ENCODE measurements around the gene TXNDC8. TPM values are rescaled to one million over a fixed set of nuclear protein-coding genes. Genes with fewer than 3 reads are reported as not detected.
A peak's percentile ranks its signal among the peaks of the same experiment; 100 is the strongest.

Gene TXNDC8
- total RNA-seq, 4 donors from 2014 or later, result not detected

DNA sequence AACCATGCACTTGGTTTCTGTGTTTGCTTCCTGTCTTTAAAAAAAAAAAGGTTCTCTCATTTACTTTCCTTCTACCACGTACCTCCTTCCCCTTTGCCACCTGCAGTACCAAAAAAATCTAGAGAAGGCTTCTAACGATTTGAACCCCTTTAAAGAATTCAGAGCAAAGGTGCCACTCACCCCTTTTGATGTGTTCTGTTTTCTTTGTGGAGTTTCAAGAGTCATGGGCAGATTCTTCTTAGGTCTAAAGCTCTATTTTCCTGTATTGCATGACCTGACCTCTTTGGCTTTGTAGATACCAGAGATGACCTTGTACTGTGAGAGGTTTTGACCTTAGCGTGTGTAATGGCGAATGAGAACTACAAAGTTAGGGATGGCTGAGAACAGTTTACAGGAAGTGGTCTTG, 29.0 kb downstream of the TXNDC8 start:
- 53 to 54% methylated on average over 3 to 4 of the region's 4 CpGs for WGBS, 2 donors (ENCODE audit: low coverage in 1 of 2)
- TF ChIP-seq, protein P1, sequence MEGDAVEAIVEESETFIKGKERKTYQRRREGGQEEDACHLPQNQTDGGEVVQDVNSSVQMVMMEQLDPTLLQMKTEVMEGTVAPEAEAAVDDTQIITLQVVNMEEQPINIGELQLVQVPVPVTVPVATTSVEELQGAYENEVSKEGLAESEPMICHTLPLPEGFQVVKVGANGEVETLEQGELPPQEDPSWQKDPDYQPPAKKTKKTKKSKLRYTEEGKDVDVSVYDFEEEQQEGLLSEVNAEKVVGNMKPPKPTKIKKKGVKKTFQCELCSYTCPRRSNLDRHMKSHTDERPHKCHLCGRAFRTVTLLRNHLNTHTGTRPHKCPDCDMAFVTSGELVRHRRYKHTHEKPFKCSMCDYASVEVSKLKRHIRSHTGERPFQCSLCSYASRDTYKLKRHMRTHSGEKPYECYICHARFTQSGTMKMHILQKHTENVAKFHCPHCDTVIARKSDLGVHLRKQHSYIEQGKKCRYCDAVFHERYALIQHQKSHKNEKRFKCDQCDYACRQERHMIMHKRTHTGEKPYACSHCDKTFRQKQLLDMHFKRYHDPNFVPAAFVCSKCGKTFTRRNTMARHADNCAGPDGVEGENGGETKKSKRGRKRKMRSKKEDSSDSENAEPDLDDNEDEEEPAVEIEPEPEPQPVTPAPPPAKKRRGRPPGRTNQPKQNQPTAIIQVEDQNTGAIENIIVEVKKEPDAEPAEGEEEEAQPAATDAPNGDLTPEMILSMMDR (IDR thresholded peaks at IDR 0.05), result no peak
- TF ChIP-seq EP300 (IDR thresholded peaks at IDR 0.05) (no peak), POLR2A (IDR thresholded peaks at IDR 0.05) (no peak), POLR2AphosphoS5 (IDR thresholded peaks at IDR 0.05) (no peak)
- no peak for ATAC-seq
- no peaks in the 10 kb centered on the region for H3K4me1 ChIP-seq
- H3K36me3 ChIP-seq, result no peaks in the 10 kb centered on the region
- no peak overlapping the region for H3K27ac ChIP-seq
- H3K27me3 ChIP-seq, result no peaks in the 10 kb centered on the region
- no peaks in the 10 kb centered on the region for H3K9me3 ChIP-seq
- no peak overlapping the region for H3K4me3 ChIP-seq

DNA sequence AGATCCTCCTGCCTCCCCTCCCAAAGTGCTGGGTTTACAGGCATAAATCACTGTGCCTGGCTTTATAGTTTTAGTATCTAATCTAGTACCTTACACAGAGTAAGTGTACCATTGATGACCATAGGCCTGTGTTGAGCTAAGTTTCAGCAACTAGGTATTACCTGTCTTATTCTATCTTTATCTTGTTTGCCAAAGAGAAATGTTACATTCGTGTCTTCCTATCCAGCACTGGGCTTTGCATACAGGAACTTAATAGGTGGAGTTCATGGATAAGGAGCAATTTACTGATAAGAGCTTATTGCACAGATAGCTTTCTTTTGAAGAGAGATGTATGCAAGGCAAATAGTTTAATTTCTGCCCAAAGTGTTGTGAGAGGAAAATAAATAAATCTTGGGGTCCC, 30.5 kb downstream of the TXNDC8 start:
- Histone ChIP-seq H3K4me1 (no peaks in the 10 kb centered on the region), H3K9me3 (no peaks in the 10 kb centered on the region), H3K36me3 (no peaks in the 10 kb centered on the region), H3K27ac (no peak overlapping the region), H3K4me3 (no peak overlapping the region), H3K27me3 (no peaks in the 10 kb centered on the region)
- TF ChIP-seq POLR2AphosphoS5 (IDR thresholded peaks at IDR 0.05), result no peak
- TF ChIP-seq, protein P1 (IDR thresholded peaks at IDR 0.05), result no peak
- TF ChIP-seq POLR2A (IDR thresholded peaks at IDR 0.05), result no peak
- TF ChIP-seq EP300 (IDR thresholded peaks at IDR 0.05), result no peak
- 27 to 83% methylated on average over 1 of the region's 1 CpG for WGBS, 2 donors (ENCODE audit: low coverage in 1 of 2)
- no peak for ATAC-seq

DNA sequence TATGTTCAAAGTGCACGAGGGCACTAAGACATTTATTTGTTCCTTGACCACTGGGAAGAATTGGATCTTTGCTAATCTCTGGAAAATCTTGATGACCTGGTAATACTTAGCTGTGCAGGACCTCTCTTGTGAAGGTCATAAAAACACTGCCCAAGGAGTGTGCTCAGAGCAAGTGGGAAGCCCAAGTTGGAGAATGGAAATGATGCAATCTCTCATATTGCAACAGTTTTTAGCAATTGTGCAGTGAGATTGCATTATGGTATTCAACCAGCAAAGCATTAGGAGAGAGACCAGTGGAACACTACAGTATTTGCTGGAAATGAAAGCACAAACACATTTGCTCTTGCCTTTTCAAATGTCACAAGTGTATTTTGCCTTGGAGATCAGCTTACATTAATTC, 34.5 kb downstream of the TXNDC8 start:
- Histone ChIP-seq H3K4me3 (no peak overlapping the region), H3K27me3 (no peaks in the 10 kb centered on the region), H3K4me1 (no peaks in the 10 kb centered on the region), H3K36me3 (no peaks in the 10 kb centered on the region), H3K9me3 (no peaks in the 10 kb centered on the region), H3K27ac (no peak overlapping the region)
- peak; percentile 19 for ATAC-seq
- WGBS, 2 donors (ENCODE audit: low coverage in 1 of 2), result 64 to 88% methylated on average over 1 of the region's 1 CpG
- no peak for TF ChIP-seq POLR2AphosphoS5 (IDR thresholded peaks at IDR 0.05)
- TF ChIP-seq EP300 (IDR thresholded peaks at IDR 0.05), result no peak
- no peak for TF ChIP-seq POLR2A (IDR thresholded peaks at IDR 0.05)
- TF ChIP-seq, protein P1 (IDR thresholded peaks at IDR 0.05), result no peak

DNA sequence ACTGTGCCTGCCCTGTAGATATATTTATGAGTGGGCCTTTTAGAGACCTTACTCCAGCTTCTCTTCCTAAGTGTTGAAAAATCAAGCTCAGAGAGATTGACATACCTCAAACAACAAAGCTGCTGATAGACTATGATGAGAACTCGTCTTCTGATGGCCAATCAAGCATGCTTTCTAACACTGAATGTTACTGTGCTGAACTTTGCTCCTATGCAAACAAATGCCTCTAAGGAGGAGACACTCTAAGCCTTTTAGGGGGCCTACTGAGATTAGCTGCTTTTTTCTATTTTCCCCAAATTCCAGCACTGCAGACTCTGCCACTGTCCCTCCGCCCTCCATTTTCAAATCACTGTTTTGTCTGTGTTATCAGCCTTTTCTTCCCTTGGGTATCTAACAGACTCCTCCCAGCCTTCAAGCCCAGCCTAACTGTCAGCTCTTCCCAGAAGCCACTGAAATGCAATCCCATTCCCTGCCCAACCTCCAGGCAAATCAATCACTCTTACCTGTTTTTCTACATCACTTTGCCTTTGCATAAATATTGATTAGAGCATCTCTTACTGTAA, 39.5 kb downstream of the TXNDC8 start:
- no peak for ATAC-seq
- TF ChIP-seq POLR2AphosphoS5 (IDR thresholded peaks at IDR 0.05) (no peak), POLR2A (IDR thresholded peaks at IDR 0.05) (no peak), EP300 (IDR thresholded peaks at IDR 0.05) (no peak)
- TF ChIP-seq, protein P1 (IDR thresholded peaks at IDR 0.05), result no peak
- no peaks in the 10 kb centered on the region for H3K4me1 ChIP-seq
- no peak overlapping the region for H3K27ac ChIP-seq
- H3K4me3 ChIP-seq, result no peak overlapping the region
- WGBS, 2 donors (ENCODE audit: low coverage in 1 of 2), result 66 to 88% methylated on average over 2 of the region's 2 CpGs
- no peaks in the 10 kb centered on the region for H3K36me3 ChIP-seq
- no peaks in the 10 kb centered on the region for H3K27me3 ChIP-seq
- H3K9me3 ChIP-seq, result no peaks in the 10 kb centered on the region

DNA sequence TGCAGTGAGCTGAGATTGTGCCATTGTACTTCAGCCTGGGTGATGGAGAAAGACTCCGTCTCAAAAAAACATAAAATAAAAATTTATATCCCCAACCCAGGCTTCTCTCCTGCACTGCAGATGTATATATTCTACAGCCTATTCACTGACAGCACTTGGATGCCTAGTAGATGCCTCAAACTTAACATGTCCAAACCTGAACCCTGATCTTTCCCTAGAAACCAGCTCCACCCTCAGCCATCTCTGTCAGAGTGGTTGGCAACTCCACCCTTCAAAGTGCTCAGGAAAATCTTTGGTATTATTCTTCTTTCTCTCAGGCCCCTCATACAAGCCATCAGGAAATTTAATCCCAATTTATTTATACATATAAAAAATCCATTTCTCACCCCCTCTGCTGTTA, 44.4 kb downstream of the TXNDC8 start:
- ATAC-seq, result no peak
- 83 to 89% methylated on average over 1 of the region's 1 CpG for WGBS, 2 donors (ENCODE audit: low coverage in 1 of 2)

More for the DNA sequence above, 44.4 kb downstream of the TXNDC8 start:
- no peaks in the 10 kb centered on the region for H3K4me1 ChIP-seq
- H3K27ac ChIP-seq, result no peak overlapping the region
- H3K9me3 ChIP-seq, result no peaks in the 10 kb centered on the region
- H3K27me3 ChIP-seq, result no peaks in the 10 kb centered on the region
- no peak overlapping the region for H3K4me3 ChIP-seq
- H3K36me3 ChIP-seq, result no peaks in the 10 kb centered on the region
- TF ChIP-seq, protein P1 (IDR thresholded peaks at IDR 0.05), result no peak
- TF ChIP-seq POLR2A (IDR thresholded peaks at IDR 0.05) (no peak), POLR2AphosphoS5 (IDR thresholded peaks at IDR 0.05) (no peak), EP300 (IDR thresholded peaks at IDR 0.05) (no peak)

Measured in gastroesophageal sphincter (tissue), 4 donors.